Cardiac atrium fibroblast (primary cell): ENCODE results near the gene STOX2. TPM values are rescaled to one million over a fixed set of nuclear protein-coding genes. Genes with fewer than 3 reads are reported as not detected.

ENCODE experiments used
- total RNA-seq: library from RNA; depleted of rRNA; stranded (reverse); fragments of >200 nt; gene quantifications from 2 replicates; pipeline ENCODE4 v1.2.3, GENCODE V29; 2015

STOX2 gene
- under 0.01 and 0.18 TPM in 2 replicates for total RNA-seq

GRCh38 chr4:183905081-183905592, at the start of gene STOX2:
Gene STOX2, plus strand, starts transcription at chr4:183905307. Its CDS starts 1,484 bp downstream, at chr4:183906791.

Other genes starting within 250 kb of the STOX2 start
- 12.6 and 20.6 TPM in 2 replicates for gene RWDD4, start 246.1 kb upstream of the STOX2 start, total RNA-seq
- gene TRAPPC11, start 246.0 kb upstream of the STOX2 start, total RNA-seq, result 17.8 and 21.7 TPM in 2 replicates